ENCODE measurements around the gene D2HGDH.

- TF ChIP-seq, protein P1, sequence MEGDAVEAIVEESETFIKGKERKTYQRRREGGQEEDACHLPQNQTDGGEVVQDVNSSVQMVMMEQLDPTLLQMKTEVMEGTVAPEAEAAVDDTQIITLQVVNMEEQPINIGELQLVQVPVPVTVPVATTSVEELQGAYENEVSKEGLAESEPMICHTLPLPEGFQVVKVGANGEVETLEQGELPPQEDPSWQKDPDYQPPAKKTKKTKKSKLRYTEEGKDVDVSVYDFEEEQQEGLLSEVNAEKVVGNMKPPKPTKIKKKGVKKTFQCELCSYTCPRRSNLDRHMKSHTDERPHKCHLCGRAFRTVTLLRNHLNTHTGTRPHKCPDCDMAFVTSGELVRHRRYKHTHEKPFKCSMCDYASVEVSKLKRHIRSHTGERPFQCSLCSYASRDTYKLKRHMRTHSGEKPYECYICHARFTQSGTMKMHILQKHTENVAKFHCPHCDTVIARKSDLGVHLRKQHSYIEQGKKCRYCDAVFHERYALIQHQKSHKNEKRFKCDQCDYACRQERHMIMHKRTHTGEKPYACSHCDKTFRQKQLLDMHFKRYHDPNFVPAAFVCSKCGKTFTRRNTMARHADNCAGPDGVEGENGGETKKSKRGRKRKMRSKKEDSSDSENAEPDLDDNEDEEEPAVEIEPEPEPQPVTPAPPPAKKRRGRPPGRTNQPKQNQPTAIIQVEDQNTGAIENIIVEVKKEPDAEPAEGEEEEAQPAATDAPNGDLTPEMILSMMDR (IDR thresholded peaks at IDR 0.05): no peak
- TF ChIP-seq POLR2A (IDR thresholded peaks at IDR 0.05): no peak
Observed at GRCh38 chr2:241794250-241794823, 59.9 kb downstream of the D2HGDH start.
